MV-4-11 (cell line): ENCODE measurements around the gene XPA.
A peak's percentile ranks its signal among the peaks of the same experiment; 100 is the strongest.
"Not testable (repeated sequence)": the region's sequence is repeated elsewhere in the genome, so short reads cannot be mapped to it uniquely, and the experiment has no call there.

Source experiments
- DNase-seq: peaks from one replicate; lab custom pipeline; 2025; lab: John Stamatoyannopoulos, UW

The XPA gene

GRCh38 chr9:97696803-97697601 lies at the start of gene XPA:
Gene XPA, minus strand, starts transcription at chr9:97697340. Its CDS starts 48 bp downstream, at chr9:97697292.
- DNase-seq, result peak; percentile 89

GRCh38 chr9:97744710-97745708 lies 47.9 kb upstream of the XPA start:
- no peak for DNase-seq

DNA sequence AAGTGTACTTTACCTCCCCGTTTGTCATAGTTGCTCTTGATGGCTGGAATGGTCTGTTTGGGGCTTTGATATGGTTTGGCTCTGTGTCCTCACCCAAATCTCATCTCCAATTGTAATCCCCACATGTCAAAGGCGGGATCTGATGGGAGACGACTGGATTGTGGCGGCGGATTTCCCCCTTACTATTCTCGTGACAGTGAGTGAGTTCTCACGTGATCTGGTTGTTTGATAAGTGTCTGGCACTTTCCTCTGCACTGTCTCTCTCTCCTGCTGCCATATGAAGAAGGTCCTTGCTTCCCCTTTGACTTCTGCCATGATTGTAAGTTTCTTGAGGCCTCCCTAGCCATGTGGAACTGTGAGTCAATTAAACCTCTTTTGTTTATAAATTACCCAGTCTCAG lies 46.9 kb upstream of the XPA start:
- DNase-seq, result not testable (repeated sequence)

- DNase-seq, result no peak
Observed at GRCh38 chr9:97742545-97742944, 45.4 kb upstream of the XPA start.

DNA sequence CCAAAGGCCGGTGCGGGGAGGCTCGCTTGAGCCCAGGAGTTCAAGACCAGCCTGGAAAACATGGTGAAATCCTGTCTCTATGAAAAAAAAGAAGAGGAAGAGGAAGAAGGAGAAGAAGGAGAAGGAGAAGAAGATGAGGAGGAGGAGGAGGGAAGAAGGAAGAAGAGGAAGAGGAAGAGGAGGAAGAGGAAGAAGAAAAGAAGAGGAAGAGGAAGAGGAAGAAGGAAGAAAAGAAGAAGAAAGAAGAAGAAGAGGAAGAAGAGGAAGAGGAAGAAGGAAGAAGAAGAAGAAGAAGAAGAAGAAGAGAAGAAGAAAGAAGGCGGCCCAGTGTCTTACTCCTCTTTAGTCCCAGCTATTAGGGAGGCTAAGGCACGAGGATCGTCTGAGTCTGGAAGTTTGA lies 44.8 kb upstream of the XPA start:
- DNase-seq, result no peak

GRCh38 chr9:97740848-97741821 lies 44.0 kb upstream of the XPA start:
- no peak for DNase-seq

- DNase-seq, result no peak
Observed at GRCh38 chr9:97737429-97737828, 40.3 kb upstream of the XPA start.

GRCh38 chr9:97735070-97735600 lies 38.0 kb upstream of the XPA start:
- DNase-seq, result no peak

DNA sequence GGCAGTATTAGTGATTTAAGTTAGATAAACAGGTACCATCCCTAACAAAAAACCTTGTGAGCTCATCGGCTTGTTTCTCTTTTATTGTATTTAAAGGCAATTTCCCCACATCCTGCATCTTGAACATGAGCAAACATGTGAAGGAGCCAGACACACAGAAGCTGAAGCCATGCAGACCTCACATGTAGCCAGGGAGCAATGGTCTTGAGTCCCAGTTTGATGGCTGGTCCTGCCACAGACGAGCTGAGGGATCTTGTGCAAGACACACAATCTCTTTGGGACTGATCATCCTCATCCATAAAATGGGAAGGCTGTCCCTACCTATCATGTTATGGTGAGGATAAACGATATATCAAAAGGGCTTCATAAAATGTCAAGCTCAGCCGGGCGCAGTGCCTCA lies 29.6 kb upstream of the XPA start:
- DNase-seq, result no peak

DNA sequence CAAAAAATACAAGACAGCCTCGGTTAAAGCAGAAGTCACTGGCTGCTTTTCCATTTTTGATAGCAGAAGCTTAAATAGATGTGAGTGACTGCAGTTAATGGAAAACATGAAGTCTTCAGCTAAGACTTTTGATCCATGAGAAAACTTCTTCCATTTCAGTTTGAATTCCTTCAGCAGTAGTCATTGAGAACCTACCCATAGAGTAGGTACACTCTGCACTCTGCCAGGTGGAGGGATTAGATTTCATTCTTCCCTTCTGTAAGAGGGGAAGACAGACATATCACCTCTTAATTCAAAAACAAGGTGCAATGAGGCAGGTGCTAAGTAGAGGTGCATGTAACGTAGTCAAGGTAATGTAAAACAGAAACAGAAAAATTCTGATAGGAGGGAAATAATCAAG lies 26.7 kb upstream of the XPA start:
- DNase-seq, result no peak

- DNase-seq, result no peak
Observed at GRCh38 chr9:97722331-97722730, 25.2 kb upstream of the XPA start.

- no peak for DNase-seq
Observed at GRCh38 chr9:97721396-97721795, 24.3 kb upstream of the XPA start.

GRCh38 chr9:97717866-97718265 lies 20.7 kb upstream of the XPA start:
- DNase-seq, result no peak

DNA sequence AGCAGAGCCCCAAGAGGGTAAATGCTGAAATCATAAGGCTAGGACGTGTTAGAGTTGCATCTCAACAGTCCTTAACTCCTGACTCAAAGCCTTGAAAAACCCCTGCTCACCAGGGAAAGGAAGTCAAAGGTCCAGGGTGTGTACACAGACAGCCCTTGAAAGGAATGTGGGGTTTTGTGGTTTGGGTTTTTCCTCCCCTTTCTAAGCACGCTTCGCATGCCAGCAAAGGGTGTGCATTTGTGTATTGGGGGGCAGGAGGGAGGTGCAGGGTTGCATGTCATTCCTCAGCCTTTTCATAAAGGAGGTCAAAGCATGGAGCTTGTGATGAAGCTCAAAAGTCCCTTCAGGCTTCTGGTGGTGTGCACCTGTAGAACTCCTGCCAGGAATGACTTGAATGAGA lies 17.3 kb upstream of the XPA start:
- DNase-seq, result peak; percentile 9

DNA sequence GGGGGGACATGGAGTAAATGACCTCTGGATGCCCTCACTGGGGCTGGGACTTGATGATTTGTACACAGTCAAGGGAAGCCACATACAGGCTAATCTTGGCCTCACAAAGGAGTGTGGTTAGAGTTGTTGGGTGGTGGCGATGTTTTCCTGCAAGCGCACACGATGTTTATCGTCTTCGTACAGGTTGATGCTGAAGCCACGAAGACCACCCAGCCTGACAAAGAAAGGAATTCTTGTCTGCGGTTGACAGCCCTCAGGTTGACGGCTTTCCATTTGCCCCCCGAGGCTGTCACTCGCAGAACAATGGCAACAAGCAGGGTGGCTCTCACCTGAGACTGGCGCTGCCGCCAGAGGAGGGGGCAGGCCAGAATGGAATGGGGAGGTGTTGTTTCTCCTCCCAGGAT lies 14.1 kb upstream of the XPA start:
- DNase-seq, result no peak

- peak; percentile 66 for DNase-seq
Observed at GRCh38 chr9:97710356-97711222, 13.4 kb upstream of the XPA start.

GRCh38 chr9:97706246-97706645 lies 9.1 kb upstream of the XPA start:
- DNase-seq, result no peak

GRCh38 chr9:97705354-97705950 lies 8.3 kb upstream of the XPA start:
- no peak for DNase-seq

DNA sequence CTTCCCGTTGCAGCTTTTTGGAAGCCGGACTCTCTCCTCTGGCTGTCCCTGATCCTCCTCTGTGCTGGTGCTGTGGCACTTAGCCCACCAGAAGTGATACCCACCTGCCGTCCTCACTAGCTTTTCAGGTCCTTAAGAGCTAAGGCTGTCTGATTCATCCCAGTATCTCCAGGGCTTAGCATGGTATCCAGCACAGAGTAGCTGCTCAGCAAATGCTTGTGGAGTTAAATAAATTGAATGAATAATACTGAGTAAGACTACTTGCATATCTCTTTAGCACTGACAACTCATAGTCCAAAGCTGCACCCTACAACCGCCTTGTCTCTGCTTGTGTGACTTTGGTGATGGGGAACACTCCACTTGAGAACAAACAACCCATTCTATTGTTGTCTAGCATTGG lies 7.7 kb upstream of the XPA start:
- no peak for DNase-seq

GRCh38 chr9:97704345-97704677 lies 7.2 kb upstream of the XPA start:
- no peak for DNase-seq
